GM18951 (cell line): ENCODE measurements around the gene CAMK2D.

Experiments used
- POLR2A ChIP-seq: IDR thresholded peaks from 4 replicates; pipeline ENCODE4 v1.6.1; 2011; ENCODE audit warnings: mild to moderate bottlenecking; ENCODE audit not compliant: insufficient read length, insufficient read depth; ENCODE audit errors: extremely low read depth
- in situ Hi-C: fragments of 300-500 bp; cut with MboI; formaldehyde crosslinking; loops from one replicate; pipeline ENCODE4 v1.12.0; 2022; ENCODE audit warnings: low sequenced_read_pairs, mixed read lengths, inconsistent platforms; ENCODE audit not compliant: unreplicated experiment

CAMK2D gene

DNA sequence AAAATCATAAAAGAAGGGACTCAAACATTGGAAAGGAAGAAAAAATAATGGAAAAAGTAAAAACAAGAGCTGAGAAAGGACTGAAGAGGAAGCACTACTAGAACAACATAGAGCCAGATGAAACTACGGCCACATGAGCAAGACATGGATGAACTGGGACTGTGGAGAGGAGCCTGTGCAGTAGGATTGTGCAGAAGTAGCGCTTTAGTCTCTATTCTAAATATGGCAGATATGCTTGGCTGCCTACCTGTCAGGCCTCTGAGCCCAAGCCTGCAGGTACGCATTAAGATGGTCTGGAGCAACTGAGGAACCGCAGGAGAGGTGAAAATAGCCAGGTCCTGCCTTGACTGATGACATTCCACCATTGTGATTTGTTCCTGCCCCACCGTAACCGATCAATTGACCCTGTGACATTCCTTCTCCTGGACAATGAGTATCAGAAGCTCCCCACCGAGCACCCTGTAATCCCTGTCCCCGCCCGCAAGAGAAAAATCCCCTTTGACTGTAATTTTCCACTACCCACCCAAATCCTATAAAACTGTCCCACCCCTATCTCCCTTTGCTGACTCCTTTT lies 154.3 kb downstream of the CAMK2D start:
- no peak for TF ChIP-seq POLR2A
- in situ Hi-C loops, result no loop called here

DNA sequence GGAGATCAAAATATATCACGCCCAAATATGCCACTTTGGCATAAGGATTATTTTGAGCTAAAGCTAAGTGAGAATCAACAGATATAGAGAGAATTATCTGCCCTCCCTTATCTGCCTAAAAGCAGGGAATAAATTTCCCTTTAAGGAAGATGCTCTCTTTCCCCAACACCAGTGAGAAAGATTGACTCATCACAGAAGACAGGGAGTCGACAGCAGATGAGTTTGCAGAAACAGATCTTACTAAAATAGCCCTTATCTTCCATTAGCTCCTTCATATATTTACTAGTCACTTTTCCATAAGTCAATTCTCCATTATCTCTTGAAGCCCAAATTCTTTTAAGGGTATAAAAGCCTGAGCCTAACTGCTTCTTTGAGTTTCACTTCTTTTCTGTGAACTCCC lies 156.6 kb downstream of the CAMK2D start:
- TF ChIP-seq POLR2A, result no peak
- in situ Hi-C loops, result no loop called here

DNA sequence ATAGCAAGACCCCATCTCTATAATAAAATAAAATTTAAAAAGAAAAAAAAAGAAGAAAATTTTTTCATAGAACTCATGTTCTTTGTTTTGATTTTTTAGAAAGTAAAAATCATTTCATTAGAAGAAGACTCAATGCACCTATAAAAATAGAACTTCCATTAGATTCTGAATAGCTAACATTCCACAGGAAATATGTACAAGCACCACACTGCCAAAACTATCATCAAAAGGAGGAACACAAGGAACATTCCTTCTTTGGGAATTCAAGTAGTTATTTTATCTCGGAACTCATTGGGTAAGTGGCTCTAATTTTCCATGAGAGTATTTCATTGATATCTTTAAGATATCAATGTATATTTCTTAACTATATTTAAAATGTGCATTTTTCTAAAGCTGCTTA lies 157.6 kb downstream of the CAMK2D start:
- in situ Hi-C loops, result no loop called here
- TF ChIP-seq POLR2A, result no peak

DNA sequence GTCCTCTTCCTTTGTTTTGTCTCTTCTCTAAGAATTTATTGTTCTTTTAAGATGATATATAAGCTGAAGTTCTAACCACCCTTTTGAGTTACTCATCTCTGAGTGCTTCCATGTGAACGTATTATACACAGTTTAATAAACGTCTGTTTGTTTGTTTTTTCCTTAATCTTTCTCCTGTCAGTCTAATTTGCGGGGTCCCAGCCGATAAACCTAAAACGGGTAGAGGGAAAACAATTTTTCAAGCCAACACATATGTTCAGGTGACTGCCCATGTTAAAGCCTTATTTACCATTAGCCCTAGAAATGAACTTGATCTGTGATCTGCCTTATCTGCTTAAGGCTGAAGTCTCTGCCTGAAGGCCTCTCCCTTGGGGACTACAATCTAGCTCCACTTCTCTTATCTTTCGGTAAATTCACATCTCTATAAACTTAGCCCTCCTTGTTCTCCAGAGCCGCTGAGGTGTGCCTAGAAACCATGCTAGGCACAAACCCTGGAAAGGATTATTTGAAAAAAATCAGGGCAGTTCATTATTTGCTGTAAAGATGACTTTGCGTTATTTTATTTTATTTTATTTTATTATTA lies 158.8 kb downstream of the CAMK2D start:
- TF ChIP-seq POLR2A, result no peak
- in situ Hi-C loops, result no loop called here

DNA sequence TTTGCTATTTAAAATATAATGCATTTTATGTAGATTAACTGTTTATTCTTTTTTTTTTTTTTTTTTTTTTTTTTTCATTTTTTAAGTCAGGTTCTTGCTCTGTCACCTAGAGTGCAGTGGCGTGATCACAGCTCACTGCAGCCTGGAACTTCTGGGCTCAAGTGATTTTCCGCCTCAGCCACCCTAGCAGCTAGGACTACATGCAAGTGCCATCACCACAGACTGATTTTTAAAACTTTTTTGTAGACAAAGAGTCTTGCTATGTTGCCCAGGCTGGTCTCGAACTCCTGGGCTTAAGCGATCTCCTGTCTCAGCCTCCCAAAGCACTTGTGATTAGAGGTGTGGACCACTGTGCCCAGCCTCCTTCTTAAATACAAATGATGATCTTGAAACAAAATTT lies 159.9 kb downstream of the CAMK2D start:
- in situ Hi-C loops, result no loop called here
- TF ChIP-seq POLR2A, result no peak

DNA sequence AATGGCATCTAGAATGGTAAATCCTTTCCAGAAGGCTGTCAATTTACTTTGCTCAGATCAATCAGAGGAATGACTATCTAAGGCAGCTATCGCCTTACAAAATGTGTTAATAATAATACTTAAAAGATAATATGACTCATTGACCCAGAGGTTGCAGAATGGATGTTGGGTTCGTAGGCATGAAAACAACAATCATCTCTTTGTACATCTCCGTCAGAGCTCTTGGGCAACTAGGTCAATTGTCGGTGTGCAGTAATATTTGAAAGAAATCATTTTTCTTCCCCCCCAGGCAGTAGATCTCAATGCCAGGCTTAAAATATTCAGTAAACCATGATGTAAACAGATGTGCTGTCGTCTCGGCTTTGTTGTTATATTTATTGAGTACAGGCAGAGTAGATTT lies 165.1 kb downstream of the CAMK2D start:
- in situ Hi-C loops, result no loop called here
- no peak for TF ChIP-seq POLR2A

DNA sequence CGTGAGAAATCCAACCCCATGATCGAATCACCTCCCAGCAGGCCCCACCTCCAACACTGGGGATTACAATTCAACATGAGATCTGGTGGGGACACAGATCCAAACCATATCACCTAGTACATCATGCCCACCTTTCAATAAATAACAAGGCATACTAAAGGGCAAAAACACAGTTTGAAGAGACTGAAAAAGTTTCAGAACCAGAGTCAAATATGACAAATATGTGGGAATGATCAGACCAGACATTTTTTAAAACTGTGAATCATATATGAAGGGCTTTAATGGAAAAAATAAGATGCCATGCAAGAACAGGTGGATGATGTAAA lies 167.3 kb downstream of the CAMK2D start:
- no peak for TF ChIP-seq POLR2A
- in situ Hi-C loops, result no loop called here

DNA sequence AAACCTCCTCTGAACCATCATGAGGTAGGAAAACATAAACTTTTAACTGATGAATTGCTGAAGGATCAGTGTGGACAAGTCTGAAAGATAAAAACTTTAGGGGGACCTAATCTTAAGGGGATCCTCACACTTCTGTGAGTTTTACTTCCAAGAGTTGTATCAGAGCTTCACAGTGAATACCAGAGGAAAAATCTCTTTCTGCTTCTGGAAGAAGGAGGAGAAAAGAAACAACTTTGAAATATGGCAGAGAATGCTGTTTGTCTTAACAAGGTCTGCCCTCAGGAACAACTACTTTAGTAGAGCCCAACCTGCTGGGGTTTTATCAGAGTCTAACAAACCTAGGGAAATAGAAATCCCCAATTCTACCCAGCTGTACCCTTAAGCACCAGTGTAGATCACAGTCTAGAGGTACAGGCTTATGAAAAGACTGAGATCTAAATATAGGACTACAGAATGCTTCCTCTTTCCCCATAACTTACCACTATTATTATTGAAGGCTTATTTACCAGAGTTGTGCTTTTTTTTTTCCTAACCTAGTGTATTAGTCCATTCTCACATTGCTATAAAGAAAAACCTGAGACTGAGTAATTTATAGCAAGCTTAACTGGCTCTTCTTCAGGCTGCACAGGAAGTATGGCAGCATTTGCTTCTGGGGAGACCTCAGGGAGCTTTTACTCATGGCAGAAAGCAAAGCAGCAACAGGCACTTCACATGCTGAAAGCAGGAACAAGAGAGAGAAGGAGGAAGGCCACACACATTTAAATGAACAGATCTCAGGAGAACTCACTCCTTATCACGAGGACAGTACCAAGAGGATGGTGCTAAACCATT lies 167.9 kb downstream of the CAMK2D start:
- in situ Hi-C loops, result no loop called here
- no peak for TF ChIP-seq POLR2A

DNA sequence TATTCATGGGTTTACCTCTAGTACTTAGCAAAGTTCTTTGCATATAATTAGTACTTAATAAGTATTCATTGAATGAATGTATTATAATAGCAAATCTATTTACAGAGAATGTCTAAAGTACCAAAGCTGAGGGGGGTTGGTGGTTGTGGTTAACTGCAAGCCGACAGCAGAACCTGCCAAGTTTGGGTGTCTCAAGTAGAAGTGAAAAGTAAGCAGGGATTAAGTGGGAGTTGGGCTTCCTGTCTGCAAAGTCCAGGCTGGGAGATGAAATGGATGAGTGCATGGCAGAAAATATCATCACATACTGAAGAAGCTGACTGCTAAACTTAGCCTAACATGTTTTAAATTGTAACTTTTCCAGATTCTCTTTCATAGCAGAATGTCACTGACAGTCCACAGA lies 169.6 kb downstream of the CAMK2D start:
- in situ Hi-C loops, result no loop called here
- TF ChIP-seq POLR2A, result no peak

DNA sequence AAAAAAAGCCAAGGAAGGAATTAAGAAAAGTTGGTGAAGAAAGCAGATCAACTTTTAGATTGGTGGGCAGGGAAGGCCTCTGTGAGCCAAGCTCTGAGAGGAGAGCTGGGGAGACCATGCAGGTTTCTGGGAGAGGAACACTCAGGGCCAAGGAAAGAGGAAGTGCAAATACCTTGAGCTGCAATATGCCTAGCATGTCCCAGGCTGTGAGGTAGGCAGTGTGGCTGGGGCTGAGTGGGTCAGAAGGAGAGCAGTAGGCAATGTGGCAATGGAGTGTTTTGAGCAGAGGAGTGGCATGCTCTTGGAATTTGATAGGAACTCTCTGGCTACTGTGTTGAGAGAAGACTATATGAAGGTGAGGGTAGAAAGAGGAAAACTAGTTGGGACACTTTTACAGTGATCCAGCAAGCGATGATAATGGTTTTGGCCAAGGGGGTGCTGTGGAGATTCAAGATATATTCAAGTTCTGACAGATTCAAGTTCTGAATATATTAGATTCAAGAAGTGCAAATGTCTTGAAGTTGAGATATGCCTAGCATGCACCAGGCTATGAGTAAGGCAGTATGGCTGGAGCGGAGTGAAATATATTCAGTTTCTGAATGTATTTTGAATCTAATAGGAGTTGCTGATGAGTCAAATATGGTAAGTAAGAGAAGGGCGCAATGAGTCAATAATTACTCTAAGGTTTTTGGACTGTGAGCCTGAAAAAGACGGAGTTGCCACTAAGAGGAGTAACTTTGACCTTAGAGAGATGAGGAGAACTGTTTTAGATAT lies 172.5 kb downstream of the CAMK2D start:
- TF ChIP-seq POLR2A, result no peak
- in situ Hi-C loops, result no loop called here

DNA sequence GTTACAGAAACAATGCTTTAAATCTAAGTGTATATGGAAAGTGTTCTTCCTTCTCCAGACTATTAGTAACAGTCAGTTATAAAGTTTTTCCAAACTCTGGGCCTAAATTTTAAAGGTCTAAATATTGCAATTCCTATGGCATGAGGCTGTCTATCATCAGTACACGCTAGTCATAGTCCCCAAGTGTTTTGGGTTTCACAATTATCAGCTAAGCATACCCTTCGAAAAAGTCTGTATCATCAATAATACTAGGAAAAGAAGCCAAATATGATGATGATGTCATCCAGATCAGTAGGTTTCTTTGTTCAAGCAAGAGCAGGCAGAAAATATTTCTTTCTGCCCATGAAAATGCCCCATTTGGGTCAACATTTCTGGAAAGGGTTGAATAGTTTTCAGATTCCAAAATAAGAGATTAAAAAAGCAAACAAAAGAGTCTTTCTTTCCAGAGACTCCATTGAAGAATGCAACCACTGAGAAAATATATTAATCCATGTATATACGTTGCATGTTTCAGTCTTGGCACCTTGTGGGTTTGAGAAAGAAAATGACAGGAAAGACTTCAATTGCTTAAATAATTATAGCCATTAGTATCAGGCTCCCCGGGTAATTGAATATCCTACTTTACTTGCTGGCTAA lies 173.8 kb downstream of the CAMK2D start:
- in situ Hi-C loops, result no loop called here
- TF ChIP-seq POLR2A, result no peak

DNA sequence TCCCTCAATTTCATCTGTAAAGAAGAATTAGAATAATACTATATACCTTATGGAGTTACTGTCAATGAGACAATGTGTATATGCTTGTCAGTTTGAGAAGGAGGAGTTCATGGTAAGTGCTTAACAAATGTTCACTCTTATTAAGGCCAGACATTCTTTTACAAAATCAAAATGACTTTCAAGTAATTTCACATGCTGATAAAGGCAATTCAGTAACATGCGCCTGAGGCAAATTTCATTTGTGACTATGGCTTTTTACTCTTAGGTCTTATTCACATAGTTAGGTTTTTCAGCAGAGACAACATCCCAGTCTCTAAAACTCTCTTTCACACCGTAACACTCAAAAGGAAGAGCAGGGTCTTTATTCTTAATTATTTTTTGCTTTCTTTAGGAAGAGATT lies 174.4 kb downstream of the CAMK2D start:
- in situ Hi-C loops, result no loop called here

DNA sequence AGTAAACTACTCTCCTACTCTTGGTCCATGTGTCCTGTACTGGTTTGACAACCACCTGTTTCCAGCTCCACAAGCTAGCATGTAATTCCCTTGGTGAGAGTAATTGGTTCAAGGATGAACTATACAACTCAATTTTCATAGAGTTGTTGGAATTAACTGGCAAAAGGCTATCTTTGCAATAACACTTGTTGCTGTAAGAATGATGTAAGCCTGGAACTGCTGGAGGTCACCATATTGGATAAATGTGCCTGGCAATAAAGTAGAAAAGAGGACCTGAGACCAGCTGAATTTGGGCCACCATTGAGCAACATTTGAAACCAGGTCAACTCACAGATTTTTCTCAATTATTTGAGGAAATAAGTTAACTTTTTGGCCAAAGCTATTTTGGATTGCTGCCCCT lies 175.5 kb downstream of the CAMK2D start:
- in situ Hi-C loops, result no loop called here

More for the DNA sequence above, 174.4 kb downstream of the CAMK2D start:
- TF ChIP-seq POLR2A, result no peak

More for the DNA sequence above, 175.5 kb downstream of the CAMK2D start:
- no peak for TF ChIP-seq POLR2A
